Endothelial cell of hepatic sinusoid (primary cell): ENCODE measurements around the gene ZBTB7A.

Source experiments
- in situ Hi-C: cut with HindIII; loops from 2 replicates; pipeline ENCODE4 v1.10.0; 2017; ENCODE audit warnings: low sequenced_read_pairs

ZBTB7A gene

DNA sequence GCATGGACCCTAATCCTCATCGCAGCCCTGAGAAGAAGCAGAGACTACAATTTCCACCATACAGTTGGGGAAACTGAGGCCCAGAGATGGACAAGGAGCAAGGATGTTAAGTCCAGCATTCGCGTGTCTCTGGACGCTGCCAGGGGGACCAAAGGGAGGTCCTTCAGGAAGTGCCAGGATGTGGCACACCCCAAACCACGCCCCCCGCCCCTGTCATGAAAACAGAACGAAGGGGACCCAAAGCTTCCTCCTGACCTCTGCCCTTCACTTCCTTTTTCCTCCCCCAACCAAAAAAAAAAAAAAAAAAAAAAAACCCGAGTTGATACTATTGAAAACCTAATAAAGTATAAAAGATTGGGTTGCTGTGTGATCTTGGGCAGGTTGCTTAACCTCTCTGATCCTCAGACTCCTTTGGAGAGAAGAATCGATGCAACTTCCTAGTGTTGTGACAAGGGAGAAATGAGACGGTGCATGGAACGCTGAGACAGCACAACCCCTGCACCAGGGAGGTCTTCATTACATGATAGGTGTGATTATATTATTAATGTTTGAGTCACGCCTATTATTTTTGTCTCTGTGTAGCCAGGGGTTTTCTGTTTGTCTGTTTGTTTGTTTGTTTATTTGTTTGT, 2.7 kb upstream of the ZBTB7A start:
- in situ Hi-C loops, result no loop called here

DNA sequence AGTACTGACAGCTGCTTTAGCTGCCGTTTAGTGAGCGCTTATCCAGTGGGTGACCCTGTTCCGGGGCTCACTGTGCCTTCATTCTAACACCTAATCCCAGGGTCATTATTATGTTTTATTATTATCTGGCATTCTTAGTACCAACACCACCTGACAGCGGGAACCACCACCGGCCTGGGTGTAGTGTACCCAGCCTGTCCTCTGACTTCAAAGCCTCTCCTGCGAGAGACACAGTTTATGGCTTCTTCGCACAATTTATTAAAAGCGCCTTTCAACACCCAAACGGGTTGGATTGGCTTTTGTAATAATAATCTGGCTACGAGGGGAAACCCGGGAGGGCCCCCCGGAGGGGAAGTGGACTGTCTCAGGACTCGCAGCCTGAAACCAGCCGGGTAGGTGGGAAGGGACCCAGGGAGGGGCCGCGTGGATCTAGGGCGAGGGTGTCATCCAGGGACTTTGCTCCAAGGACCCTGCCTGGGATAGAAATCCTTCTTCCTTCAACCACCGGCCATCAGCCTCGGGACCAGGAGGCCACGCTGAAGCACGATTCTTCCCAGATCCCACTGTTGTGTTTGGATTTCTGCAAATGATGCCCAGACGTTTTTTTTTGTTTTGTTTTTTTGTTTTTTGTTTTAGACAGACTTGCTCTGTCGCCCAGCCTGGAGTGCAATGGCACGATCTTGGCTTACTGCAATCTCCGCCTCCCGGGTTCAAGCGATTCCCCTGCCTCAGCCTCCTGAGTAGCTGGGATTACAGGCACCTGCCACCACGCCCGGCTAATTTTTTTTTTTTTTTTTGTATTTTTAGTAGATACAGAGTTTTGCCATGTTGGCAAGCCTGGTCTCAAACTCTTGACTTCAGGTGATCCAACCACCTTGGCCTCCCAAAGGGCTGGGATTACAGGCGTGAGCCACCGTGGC, 1.6 kb upstream of the ZBTB7A start:
- in situ Hi-C loops, result no loop called here

DNA sequence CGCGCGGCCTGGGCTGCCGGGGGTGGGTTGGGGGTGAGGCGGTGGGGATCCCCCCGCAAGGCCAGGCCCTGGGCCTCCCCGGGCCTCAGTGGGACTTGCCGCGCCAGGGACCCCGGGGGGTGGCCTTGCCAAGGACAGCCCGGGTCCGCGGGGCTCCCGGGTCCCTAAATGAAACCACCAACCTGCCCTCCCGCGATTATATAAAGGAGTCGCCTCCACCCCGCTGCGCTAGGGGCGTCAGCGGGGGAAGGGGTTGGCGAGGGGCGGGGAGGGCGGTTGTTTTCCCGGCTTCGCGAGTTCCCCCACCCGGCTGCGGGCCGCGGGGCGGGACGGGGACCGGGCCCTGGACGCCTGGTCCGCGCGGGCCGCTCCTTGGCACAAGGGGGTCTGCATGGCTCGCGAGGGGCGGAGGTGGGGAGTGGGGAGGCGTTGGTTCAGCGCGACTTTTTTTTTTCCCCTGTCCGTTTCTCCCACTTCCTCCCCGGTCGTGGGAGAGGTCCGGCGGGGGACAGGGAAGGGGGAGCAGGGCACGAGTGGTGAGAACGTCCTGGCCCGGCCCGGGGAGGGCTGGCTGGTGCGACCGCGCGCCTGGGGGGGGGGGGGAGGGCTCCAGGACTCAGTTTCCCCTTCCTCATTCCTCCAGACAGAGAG, 822 bp upstream of the ZBTB7A start:
- in situ Hi-C loops, result no loop called here

DNA sequence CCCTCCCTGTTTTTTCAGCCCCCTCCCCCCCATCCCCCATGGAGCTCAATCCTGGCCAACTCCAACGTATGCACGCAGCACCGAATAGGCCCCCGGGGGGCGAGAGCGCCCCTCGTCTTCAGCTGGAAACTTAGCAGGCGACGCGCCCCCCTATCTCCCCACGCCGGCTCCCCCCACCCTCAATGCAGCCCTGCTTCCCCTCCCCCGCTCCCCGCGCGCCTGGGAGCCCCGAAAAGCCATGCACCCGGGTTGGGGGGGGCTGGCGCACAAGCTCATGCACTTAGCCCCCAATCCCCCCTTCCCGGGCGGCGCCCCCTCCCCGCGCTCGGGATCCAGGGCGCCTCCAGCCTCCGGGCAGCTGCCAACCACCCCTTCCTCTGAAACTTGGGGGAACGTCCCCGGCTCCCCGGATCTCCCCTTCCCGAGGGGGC, 508 bp downstream of the ZBTB7A start:
- in situ Hi-C loops, result no loop called here

DNA sequence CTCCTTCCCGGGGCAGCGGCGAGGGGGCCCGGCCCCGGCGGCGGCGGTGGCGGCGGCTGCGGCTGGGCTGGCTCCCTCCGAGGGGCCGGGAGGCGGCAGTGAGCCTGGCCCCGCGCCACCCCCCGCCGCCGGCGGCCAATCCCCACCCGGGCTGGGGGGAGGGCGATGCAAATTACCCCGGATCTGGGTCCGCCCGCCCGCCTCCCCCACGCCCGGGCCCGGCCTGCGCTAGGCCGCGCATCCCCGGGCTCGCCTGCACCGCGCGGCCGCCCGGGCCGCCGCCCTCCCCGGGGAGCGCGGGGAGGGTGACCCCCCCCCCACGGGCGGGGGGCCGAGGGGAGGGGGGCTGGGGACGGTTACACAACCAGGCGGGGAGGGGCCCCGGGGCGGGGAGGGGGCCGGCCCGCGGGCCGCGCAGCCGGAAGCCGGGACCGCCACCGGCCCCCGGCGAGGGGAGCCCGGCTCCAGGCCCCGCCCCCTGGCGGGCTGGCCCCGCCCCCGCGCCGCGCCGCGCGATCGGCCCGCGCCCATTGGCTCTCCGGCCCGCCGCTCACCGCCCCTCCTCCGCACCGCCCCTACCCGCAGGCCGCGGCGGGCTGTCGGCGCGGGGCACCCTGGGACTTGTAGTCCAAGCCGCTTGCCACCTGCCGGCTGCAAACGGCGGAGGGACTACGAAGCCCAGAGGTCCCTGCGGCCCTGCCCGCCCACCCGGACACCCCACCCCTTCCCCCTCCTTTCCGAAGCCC, 1.1 kb downstream of the ZBTB7A start:
- in situ Hi-C loops, result no loop called here

DNA sequence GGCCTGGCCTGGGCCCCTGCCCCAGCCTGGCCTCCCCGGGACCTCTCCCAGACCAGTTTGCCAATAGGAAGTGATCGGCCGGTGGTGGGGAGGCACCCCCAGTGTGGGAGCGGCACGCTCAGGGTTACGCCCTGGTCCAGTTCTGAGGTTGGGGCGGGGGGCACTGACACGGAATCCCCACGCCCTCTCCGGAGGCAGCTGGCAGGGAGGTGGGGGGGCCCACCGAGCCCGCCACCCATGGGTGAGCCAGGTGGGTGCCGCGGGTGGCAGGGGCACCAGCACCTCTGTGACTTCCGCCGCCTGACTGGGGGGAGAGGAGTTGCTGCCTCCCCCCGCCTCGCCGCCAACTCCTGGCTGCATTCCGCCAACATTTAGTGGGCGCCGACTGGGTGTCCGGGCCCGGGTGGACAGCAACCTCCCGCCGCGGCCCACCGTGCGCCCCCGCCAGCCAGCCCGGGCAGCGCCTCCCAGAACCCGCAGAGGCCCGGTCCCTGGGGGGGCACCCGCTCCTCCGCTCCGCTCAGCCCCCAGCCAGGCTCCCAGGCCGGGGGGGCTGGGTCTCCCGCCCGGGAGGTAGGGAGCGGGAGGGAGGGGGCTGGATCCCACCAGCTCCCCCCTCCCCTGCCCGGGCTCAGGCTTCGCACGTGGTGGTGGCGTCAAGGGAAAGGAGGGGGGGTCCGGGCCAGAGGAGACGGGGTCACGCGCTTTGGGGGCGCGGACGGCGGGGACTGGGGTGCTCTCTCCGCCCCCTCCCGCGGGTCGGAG, 2.0 kb downstream of the ZBTB7A start:
- in situ Hi-C loops, result loop anchor here (5.0 kb wide), 1 partner anchor 68 kb away; no protein-coding TSS in a partner anchor

- in situ Hi-C loops, result loop anchor here (5.0 kb wide), 1 partner anchor 68 kb away; no protein-coding TSS in a partner anchor
Observed at GRCh38 chr19:4064149-4064495, 2.6 kb downstream of the ZBTB7A start.

GRCh38 chr19:4063369-4064148, 3.1 kb downstream of the ZBTB7A start:
- in situ Hi-C loops, result loop anchor here (5.0 kb wide), 1 partner anchor 69 kb away; no protein-coding TSS in a partner anchor

DNA sequence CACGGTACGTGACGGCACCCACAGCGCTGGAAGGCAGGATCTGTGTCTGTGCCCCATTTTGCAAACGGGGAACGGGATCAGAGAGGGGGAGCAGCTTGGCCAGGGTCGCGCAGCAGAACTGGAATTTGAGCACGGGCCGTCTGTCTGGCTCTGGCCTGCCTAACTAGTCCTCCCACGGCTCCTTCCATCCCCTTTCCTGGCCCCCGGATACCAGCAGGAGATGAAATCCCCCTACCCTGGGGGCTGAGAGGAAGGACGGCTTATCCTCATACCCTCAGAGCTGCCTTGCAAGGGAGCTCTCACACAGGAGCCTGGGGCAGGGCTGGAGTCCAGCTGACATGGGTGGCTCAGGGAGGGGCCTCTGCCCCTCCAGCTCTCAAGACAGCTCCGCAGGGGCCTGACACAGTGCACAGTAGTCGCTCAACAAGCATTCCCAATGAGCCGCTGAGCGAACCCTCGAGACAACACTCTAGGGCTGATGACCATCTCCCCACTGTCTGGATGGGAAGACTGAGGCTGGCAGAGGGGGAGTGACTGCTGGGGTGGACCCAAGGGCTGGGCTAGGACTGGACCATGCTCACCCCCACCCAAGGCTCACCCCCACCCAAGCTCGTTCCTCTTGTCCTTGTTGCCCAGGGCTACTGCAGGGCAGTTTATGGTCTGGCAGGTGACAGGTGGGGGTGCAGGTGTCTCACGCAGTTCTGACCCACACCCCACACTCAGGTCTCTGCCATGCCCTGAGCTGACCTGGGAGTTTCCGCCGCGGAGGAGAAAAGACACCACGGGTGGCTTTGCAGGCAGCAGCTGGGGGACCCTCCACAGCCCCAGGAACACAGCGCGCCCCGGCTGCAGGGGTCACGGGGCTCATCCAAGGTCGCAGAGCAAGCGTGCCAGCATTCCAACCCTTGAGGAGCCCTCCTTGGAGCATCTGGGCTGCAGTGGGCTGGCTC, 4.0 kb downstream of the ZBTB7A start:
- in situ Hi-C loops, result loop anchor here (5.0 kb wide), 1 partner anchor 70 kb away; no protein-coding TSS in a partner anchor

- in situ Hi-C loops, result loop anchor here (5.0 kb wide), 1 partner anchor 70 kb away; no protein-coding TSS in a partner anchor
Observed at GRCh38 chr19:4061683-4062418, 4.8 kb downstream of the ZBTB7A start.

DNA sequence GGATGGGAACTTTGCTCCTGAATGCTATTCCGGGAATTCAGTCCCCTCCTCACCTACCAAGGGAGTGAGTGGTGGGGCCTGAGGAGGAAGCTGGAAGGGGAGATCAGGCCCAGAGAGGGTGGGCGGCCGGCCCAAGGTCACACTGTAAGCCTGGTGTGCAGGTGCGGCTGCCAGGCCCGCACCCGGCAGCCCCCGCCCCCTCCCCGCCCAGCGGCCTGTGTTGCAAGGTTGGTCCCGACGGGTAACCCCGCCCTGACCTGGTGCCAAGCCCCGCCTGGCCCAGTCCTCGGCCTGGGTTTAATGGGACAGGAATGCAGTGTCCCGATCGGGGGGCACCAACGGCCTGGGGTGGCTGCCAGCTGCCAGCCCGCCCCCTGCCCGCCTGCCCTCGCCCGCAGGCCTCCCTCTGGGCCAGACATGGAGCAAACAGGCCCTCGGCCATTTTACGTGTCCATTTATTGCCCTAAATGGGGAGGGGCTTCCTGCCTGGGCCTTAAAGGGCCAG, 5.5 kb downstream of the ZBTB7A start:
- in situ Hi-C loops, result loop anchor here (5.0 kb wide), 1 partner anchor 71 kb away; no protein-coding TSS in a partner anchor

- in situ Hi-C loops, result loop anchor here (5.0 kb wide), 1 partner anchor 72 kb away; no protein-coding TSS in a partner anchor
Observed at GRCh38 chr19:4060621-4061177, 6.0 kb downstream of the ZBTB7A start.

- in situ Hi-C loops, result loop anchor here (5.0 kb wide), 1 partner anchor 72 kb away; no protein-coding TSS in a partner anchor
Observed at GRCh38 chr19:4059891-4060620, 6.6 kb downstream of the ZBTB7A start.

DNA sequence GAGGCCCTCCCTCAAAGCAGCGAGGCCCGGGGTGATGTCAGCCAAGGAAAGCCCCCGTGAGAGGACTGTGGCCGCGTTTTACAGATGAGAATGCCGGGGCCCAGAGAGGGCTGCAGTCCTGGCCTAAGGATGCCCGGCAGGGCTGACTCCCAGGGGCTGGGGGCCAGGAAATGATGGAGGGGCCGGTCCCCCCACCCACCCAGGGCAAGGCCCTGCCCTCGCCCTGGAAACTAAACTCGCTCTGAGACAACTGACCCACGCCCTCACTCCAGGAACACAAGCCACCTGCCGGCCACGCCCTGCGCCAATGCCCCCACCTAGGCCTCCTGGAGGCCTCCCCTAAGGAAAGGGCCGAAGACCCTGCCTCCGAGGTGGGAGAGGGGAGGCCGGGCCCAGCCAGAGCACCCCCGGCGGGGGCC, 7.2 kb downstream of the ZBTB7A start:
- in situ Hi-C loops, result no loop called here

GRCh38 chr19:4058693-4059452, 7.8 kb downstream of the ZBTB7A start:
- in situ Hi-C loops, result no loop called here
